NCI-H69 (cell line): ENCODE data around the gene NUDT14.
A peak's percentile ranks its signal among the peaks of the same experiment; 100 is the strongest.

Experiments
- DNase-seq: peaks from one replicate; lab custom pipeline; 2025; lab: John Stamatoyannopoulos, UW

The NUDT14 gene

GRCh38 chr14:105212541-105213300, 31.6 kb upstream of the NUDT14 start:
- peak; percentile 93 for DNase-seq

- DNase-seq: no peak
Observed at GRCh38 chr14:105211758-105212089, 30.6 kb upstream of the NUDT14 start.

GRCh38 chr14:105211086-105211757, 30.1 kb upstream of the NUDT14 start:
- DNase-seq: no peak

GRCh38 chr14:105210266-105211025, 29.3 kb upstream of the NUDT14 start:
- DNase-seq: no peak

GRCh38 chr14:105209646-105210045, 28.5 kb upstream of the NUDT14 start:
- DNase-seq: no peak

GRCh38 chr14:105209091-105209490, 28.0 kb upstream of the NUDT14 start:
- DNase-seq: no peak

- no peak for DNase-seq
Observed at GRCh38 chr14:105208738-105209075, 27.6 kb upstream of the NUDT14 start.

- DNase-seq: no peak
Observed at GRCh38 chr14:105207996-105208737, 27.1 kb upstream of the NUDT14 start.

GRCh38 chr14:105207460-105207901, 26.4 kb upstream of the NUDT14 start:
- DNase-seq: peak; percentile 16

- DNase-seq: peak; percentile 17
Observed at GRCh38 chr14:105206873-105207272, 25.8 kb upstream of the NUDT14 start.

GRCh38 chr14:105205673-105206208, 24.6 kb upstream of the NUDT14 start:
- peak; percentile 81 for DNase-seq

- no peak for DNase-seq
Observed at GRCh38 chr14:105204931-105205672, 24.0 kb upstream of the NUDT14 start.

- DNase-seq: no peak
Observed at GRCh38 chr14:105204206-105204930, 23.3 kb upstream of the NUDT14 start.

GRCh38 chr14:105203701-105204100, 22.6 kb upstream of the NUDT14 start:
- no peak for DNase-seq

GRCh38 chr14:105203057-105203531, 22.0 kb upstream of the NUDT14 start:
- peak; percentile 65 for DNase-seq

- no peak for DNase-seq
Observed at GRCh38 chr14:105201925-105202513, 20.9 kb upstream of the NUDT14 start.

- DNase-seq: no peak
Observed at GRCh38 chr14:105201156-105201924, 20.2 kb upstream of the NUDT14 start.

GRCh38 chr14:105200641-105201040, 19.5 kb upstream of the NUDT14 start:
- DNase-seq: no peak

- DNase-seq: no peak
Observed at GRCh38 chr14:105200074-105200473, 19.0 kb upstream of the NUDT14 start.
